Muscle of arm (tissue), 14 donors: ENCODE data around the gene SYVN1. TPM values are rescaled to one million over a fixed set of nuclear protein-coding genes. Genes with fewer than 3 reads are reported as not detected.
"Not testable (repeated sequence)": the region's sequence is repeated elsewhere in the genome, so short reads cannot be mapped to it uniquely, and the experiment has no call there.

ENCODE experiments used
- DNase-seq: peaks from one replicate; pipeline ENCODE4 v3.0.0-alpha.2; 2013
- long read RNA-seq, 11 donors: transcript quantifications; one replicate each; lab custom pipeline, GENCODE V29; 2026
- polyA plus RNA-seq, 12 donors: library from polyadenylated mRNA; unstranded; fragments of 120-200 nt; gene quantifications; one replicate each; pipeline ENCODE4 v1.2.1, GENCODE V29; 2013; ENCODE audit not compliant: insufficient read length in 12 of 12

SYVN1 gene
- polyA plus RNA-seq: 10 to 100 TPM in 11 of 12 donors, not detected in 1; 36.7 to 53.3 (median 45.5) TPM
- long read RNA-seq, donor 1, partial matches to known transcripts: 6 of 7 reads
- long read RNA-seq, donor 1, other reads (novel, unspliced or antisense): 0 of 7 reads
- long read RNA-seq, donor 2, partial matches to known transcripts: 0 of 6 reads
- long read RNA-seq, donor 2, other reads (novel, unspliced or antisense): 0 of 6 reads
- long read RNA-seq, donor 3, partial matches to known transcripts: 0 of 2 reads
- long read RNA-seq, donor 3, other reads (novel, unspliced or antisense): 0 of 2 reads
- long read RNA-seq, donor 4, partial matches to known transcripts: 0 of 3 reads
- long read RNA-seq, donor 4, other reads (novel, unspliced or antisense): 0 of 3 reads
- long read RNA-seq, donor 5: 0 reads
- long read RNA-seq, donor 6, partial matches to known transcripts: 0 of 4 reads
- long read RNA-seq, donor 6, other reads (novel, unspliced or antisense): 0 of 4 reads
- long read RNA-seq, donor 7, partial matches to known transcripts: 0 of 2 reads
- long read RNA-seq, donor 7, other reads (novel, unspliced or antisense): 0 of 2 reads
- long read RNA-seq, donor 8, partial matches to known transcripts: 6 of 11 reads
- long read RNA-seq, donor 8, other reads (novel, unspliced or antisense): 0 of 11 reads
- long read RNA-seq, donor 9: 0 reads
- long read RNA-seq, donor 10, transcript SYVN1-203 (16 exons, 3,052 nt): major isoform, 5 of 8 reads
- long read RNA-seq, donor 10, partial matches to known transcripts: 0 of 8 reads
- long read RNA-seq, donor 10, other reads (novel, unspliced or antisense): 0 of 8 reads
- long read RNA-seq, donor 11, partial matches to known transcripts: 19 of 26 reads
- long read RNA-seq, donor 11, other reads (novel, unspliced or antisense): 0 of 26 reads

GRCh38 chr11:65134240-65134951 is at the start of gene SYVN1:
SYVN1 (minus strand) TSS chr11:65134519; CDS start chr11:65133601, 918 bp downstream.
- DNase-seq: peak; percentile 95

GRCh38 chr11:65183201-65183891 is 49.0 kb upstream of the SYVN1 start:
- no peak for DNase-seq

- no peak for DNase-seq
These were observed 48.2 kb upstream of the SYVN1 start for GRCh38 chr11:65182258-65183170.

- DNase-seq: peak; percentile 54
These were observed 47.4 kb upstream of the SYVN1 start, which contains the start of gene CAPN1 for GRCh38 chr11:65181569-65182257. CAPN1 (plus strand) TSS chr11:65181928; CDS start chr11:65182702, 774 bp downstream.

GRCh38 chr11:65180877-65181568 is 46.7 kb upstream of the SYVN1 start:
- peak; percentile 67 for DNase-seq

GRCh38 chr11:65174571-65175010 is 40.3 kb upstream of the SYVN1 start:
- DNase-seq: not testable (repeated sequence)

- DNase-seq: no peak
These were observed 38.3 kb upstream of the SYVN1 start for GRCh38 chr11:65172600-65172999.

GRCh38 chr11:65170058-65170534 is 35.8 kb upstream of the SYVN1 start, which contains the start of gene SPDYC:
SPDYC (plus strand) TSS chr11:65170233; CDS start chr11:65171358, 1,125 bp downstream.
- DNase-seq: no peak

GRCh38 chr11:65169164-65169641 is 34.9 kb upstream of the SYVN1 start:
- DNase-seq: no peak

GRCh38 chr11:65167656-65168055 is 33.3 kb upstream of the SYVN1 start:
- no peak for DNase-seq

- DNase-seq: no peak
These were observed 32.6 kb upstream of the SYVN1 start for GRCh38 chr11:65166893-65167292.

GRCh38 chr11:65165410-65166317 is 31.3 kb upstream of the SYVN1 start:
- DNase-seq: peak; percentile 43

- no peak for DNase-seq
These were observed 29.4 kb upstream of the SYVN1 start for GRCh38 chr11:65163684-65164083.

- no peak for DNase-seq
These were observed 26.3 kb upstream of the SYVN1 start for GRCh38 chr11:65160643-65161042.

- no peak for DNase-seq
These were observed 24.7 kb upstream of the SYVN1 start for GRCh38 chr11:65159012-65159411.

GRCh38 chr11:65157336-65157735 is 23.0 kb upstream of the SYVN1 start:
- DNase-seq: no peak

- no peak for DNase-seq
These were observed 22.6 kb upstream of the SYVN1 start for GRCh38 chr11:65156926-65157325.
